Stimulated activated CD4-positive, alpha-beta T cell treated with anti-CD3 and anti-CD28 coated beads, TNF-alpha, amount 100 ng/mL, for 4 hours (primary cell): Measurements from ENCODE around the gene AP2A2.

ENCODE experiments used
- DNase-seq, 3 experiments: peaks; one replicate each; pipeline ENCODE4 v3.0.0-alpha.2; 2020; ENCODE audit warnings: low read depth in 3 of 3

Gene AP2A2

GRCh38 chr11:924406-925157, 1.1 kb upstream of the AP2A2 start:
- DNase-seq = no peak

- no peak for DNase-seq
Observed at GRCh38 chr11:925158-925495, 543 bp upstream of the AP2A2 start.

GRCh38 chr11:926341-926916, 759 bp downstream of the AP2A2 start:
- DNase-seq = no peak

GRCh38 chr11:927871-928270, 2.2 kb downstream of the AP2A2 start:
- DNase-seq = no peak

GRCh38 chr11:928786-929185, 3.1 kb downstream of the AP2A2 start:
- DNase-seq = no peak

GRCh38 chr11:929405-929804, 3.7 kb downstream of the AP2A2 start:
- no peak for DNase-seq

GRCh38 chr11:931385-931784, 5.7 kb downstream of the AP2A2 start:
- DNase-seq = no peak

- no peak for DNase-seq
Observed at GRCh38 chr11:932435-932834, 6.8 kb downstream of the AP2A2 start.

- no peak for DNase-seq
Observed at GRCh38 chr11:933142-933851, 7.6 kb downstream of the AP2A2 start.

- no peak for DNase-seq
Observed at GRCh38 chr11:933936-934335, 8.3 kb downstream of the AP2A2 start.

GRCh38 chr11:934527-934926, 8.9 kb downstream of the AP2A2 start:
- DNase-seq = no peak

- no peak for DNase-seq
Observed at GRCh38 chr11:936199-936598, 10.5 kb downstream of the AP2A2 start.

- DNase-seq = no peak
Observed at GRCh38 chr11:937841-938261, 12.2 kb downstream of the AP2A2 start.

- DNase-seq = no peak
Observed at GRCh38 chr11:940496-941135, 14.9 kb downstream of the AP2A2 start.

- DNase-seq = no peak
Observed at GRCh38 chr11:942823-943222, 17.2 kb downstream of the AP2A2 start.

- DNase-seq = no peak
Observed at GRCh38 chr11:944711-945470, 19.2 kb downstream of the AP2A2 start.

GRCh38 chr11:945986-946385, 20.3 kb downstream of the AP2A2 start:
- DNase-seq = no peak

GRCh38 chr11:947744-948143, 22.1 kb downstream of the AP2A2 start:
- DNase-seq = no peak

- DNase-seq = no peak
Observed at GRCh38 chr11:951507-951906, 25.8 kb downstream of the AP2A2 start.

GRCh38 chr11:952406-953385, 27.0 kb downstream of the AP2A2 start:
- no peak for DNase-seq

- no peak for DNase-seq
Observed at GRCh38 chr11:953512-953911, 27.8 kb downstream of the AP2A2 start.
